ENCODE measurements around the gene FAM98C. TPM values are rescaled to one million over a fixed set of nuclear protein-coding genes. Genes with fewer than 3 reads are reported as not detected.

Gene FAM98C
- total RNA-seq, 4 donors from 2014 or later = 2.1 to 21.1 (median 11.7) TPM

DNA sequence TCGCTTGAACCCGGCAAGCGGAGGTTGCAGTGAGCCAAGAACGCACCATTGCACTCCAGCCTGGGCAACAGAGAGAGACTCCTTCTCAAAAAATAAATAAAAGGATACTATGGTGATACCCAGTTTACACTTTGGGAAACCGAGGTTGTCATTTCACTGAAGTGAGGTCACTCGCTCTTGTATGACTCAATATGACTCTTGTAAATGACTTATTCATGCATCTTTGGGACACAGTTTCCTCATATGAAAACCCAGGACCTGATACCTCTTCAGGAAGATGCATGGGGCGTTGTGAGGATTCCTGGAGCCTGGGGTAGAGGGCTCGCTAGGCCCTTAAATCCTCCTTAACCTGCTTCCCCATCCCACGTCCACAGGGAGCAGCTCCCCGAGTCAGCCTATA is 24.0 kb upstream of the FAM98C start:
- DNase-seq = no peak
- intact Hi-C loops (cut with DNase I; ENCODE audit: low total_unique reads) = no loop called here
- Histone ChIP-seq H3K27ac (no peak overlapping the region), H3K9me3 (no peaks in the 10 kb centered on the region), H3K27me3 (no peaks in the 10 kb centered on the region), H3K4me3 (no peak overlapping the region), H3K36me3 (no peaks in the 10 kb centered on the region), H3K4me1 (peaks cover 3 to 15% of the 10 kb centered on the region in 2 donors)
- TF ChIP-seq CTCF (IDR thresholded peaks at IDR 0.05) (no peak), POLR2A (IDR thresholded peaks at IDR 0.05) (no peak)

DNA sequence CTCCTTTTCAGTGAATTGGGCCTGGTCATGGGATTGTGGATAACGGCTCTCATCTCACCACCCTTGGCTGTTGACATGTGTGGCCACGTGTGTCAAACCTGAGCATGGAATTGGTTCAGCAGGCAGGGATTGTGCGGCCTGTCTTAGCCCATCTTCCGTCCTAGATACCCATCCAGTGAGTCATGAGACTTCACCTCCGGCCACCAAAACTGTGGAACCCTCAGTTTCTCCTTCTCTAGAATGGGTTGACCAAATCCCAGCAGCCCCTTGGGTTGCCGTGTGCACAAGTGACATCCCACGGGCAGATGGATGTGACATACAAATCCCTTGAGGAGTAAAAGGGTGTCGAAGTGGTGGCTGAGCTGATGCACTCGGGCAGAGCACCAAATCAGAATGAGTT is 21.8 kb upstream of the FAM98C start:
- intact Hi-C loops (cut with DNase I; ENCODE audit: low total_unique reads) = no loop called here
- Histone ChIP-seq H3K4me3 (no peak overlapping the region), H3K27ac (no peak overlapping the region), H3K36me3 (no peaks in the 10 kb centered on the region), H3K9me3 (no peaks in the 10 kb centered on the region), H3K27me3 (no peaks in the 10 kb centered on the region), H3K4me1 (peaks cover 0 to 5% of the 10 kb centered on the region in 2 donors)
- TF ChIP-seq POLR2A (IDR thresholded peaks at IDR 0.05) (no peak), CTCF (IDR thresholded peaks at IDR 0.05) (no peak)
- no peak for DNase-seq

GRCh38 chr19:38383184-38383583 is 19.7 kb upstream of the FAM98C start:
- intact Hi-C loops (cut with DNase I; ENCODE audit: low total_unique reads) = no loop called here
- H3K9me3 ChIP-seq = no peaks in the 10 kb centered on the region
- H3K36me3 ChIP-seq = no peaks in the 10 kb centered on the region
- H3K27me3 ChIP-seq = no peaks in the 10 kb centered on the region
- H3K4me3 ChIP-seq = no peak overlapping the region
- no peak for TF ChIP-seq POLR2A (IDR thresholded peaks at IDR 0.05)
- TF ChIP-seq CTCF (IDR thresholded peaks at IDR 0.05) = no peak
- DNase-seq = no peak
- no peak overlapping the region for H3K27ac ChIP-seq
- peaks cover 0 to 10% of the 10 kb centered on the region in 2 donors for H3K4me1 ChIP-seq

DNA sequence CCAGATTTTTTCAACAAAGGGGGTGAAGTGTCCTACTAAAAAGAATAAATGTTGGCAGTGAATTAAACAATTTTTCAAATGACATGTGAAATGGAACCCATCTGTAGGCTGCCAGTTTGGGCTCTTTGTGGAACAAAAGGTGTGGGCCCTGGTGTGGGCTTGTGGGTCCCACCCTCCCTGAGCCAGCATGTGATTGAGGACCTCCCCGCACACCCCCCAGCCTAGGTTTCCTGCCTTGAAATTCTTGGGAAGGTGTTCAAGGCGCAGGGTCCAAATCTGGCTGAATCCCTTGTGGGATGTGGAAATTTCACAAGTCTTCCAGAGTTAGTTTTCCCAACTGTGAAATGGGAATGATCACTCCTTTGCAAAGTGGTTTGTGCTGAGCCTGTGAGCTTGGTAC is 19.1 kb upstream of the FAM98C start:
- no peaks in the 10 kb centered on the region for H3K9me3 ChIP-seq
- no peaks in the 10 kb centered on the region for H3K36me3 ChIP-seq
- no peak overlapping the region for H3K27ac ChIP-seq
- H3K4me1 ChIP-seq = peaks cover 0 to 12% of the 10 kb centered on the region in 2 donors
- no peak overlapping the region for H3K4me3 ChIP-seq
- TF ChIP-seq CTCF (IDR thresholded peaks at IDR 0.05) = no peak
- no peak for TF ChIP-seq POLR2A (IDR thresholded peaks at IDR 0.05)
- intact Hi-C loops (cut with DNase I; ENCODE audit: low total_unique reads) = no loop called here
- no peak for DNase-seq
- H3K27me3 ChIP-seq = no peaks in the 10 kb centered on the region

DNA sequence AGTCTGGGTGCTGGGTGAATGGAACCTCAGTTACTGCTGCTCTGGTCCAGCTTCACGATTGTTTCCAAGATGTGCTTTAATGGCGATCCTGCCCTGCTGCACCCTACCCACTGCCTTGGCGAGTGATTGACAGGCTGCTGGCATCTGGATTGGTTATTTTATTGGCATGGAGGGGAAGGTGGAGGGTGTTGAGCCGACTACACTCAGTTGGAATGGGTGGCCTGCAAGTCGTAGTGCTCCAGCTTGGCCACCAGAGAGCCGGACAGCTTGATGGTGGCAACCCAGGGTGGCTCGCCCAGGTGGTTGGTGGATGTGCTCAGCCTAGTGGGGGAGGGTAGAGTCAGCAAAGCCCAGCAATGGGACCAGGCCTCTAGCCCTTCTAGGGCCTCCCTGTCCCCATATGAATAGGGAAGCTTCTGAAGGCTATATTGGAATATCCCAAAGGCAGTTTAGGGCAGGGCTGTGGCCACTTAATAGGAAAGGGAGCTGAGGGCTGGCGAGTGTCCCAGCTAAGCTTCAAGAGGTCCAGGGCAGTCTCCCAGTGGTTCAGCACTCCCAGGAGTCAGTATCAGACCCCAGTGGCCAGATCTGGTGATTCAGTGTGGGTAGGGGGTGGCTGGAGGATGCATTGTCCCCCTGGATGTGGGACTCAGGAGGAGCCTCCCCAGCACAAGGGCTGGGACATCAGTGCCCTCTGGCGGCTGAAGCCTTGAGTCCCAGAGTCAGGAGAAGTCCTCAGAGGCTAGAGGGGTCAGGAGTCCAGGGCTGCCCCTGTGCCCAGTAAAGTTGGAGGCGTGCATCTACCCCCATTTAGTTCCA is 18.5 kb upstream of the FAM98C start:
- Histone ChIP-seq H3K36me3 (no peaks in the 10 kb centered on the region), H3K4me3 (no peak overlapping the region), H3K27ac (no peak overlapping the region), H3K27me3 (no peaks in the 10 kb centered on the region), H3K4me1 (peaks cover 0 to 19% of the 10 kb centered on the region in 2 donors), H3K9me3 (no peaks in the 10 kb centered on the region)
- DNase-seq = no peak
- TF ChIP-seq POLR2A (IDR thresholded peaks at IDR 0.05) = no peak
- TF ChIP-seq CTCF (IDR thresholded peaks at IDR 0.05) = no peak
- intact Hi-C loops (cut with DNase I; ENCODE audit: low total_unique reads) = no loop called here
